ENCODE data around the gene DENND1A. TPM values are rescaled to one million over a fixed set of nuclear protein-coding genes. Genes with fewer than 3 reads are reported as not detected.

The DENND1A gene
- polyA plus RNA-seq, 1 experiment: 16.2 TPM

DNA sequence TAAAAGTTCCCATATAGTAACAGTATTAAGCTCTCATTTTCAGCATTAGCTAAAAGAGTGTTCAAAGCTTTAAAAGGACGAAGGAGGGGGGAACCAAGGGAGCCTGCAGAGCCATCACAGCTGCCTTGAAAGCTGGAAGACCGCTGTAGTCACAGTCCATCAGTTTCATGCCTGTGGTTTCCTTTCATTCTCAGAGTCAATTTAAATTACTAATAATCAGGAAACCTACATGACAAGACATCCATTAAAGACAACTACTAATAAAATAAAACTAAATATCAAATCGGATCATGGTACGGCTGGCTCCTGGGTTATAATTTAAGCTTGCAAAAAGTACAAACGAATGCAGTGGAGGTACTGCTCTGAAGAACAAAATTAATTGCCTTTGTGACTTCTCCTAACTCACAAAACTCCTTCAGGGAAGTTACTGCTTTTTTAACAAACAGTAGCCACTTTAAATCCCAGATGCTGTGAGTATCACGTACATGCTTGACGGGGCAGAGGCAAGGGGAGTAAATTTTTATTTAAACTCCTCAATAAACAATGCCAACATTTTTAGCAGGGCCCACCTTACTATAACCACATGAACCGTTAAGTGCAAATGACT is 213.5 kb downstream of the DENND1A start:
- Histone ChIP-seq H3K4me3 (ENCODE audit: low read depth, low read length) (no peak overlapping the region), H3K9me3 (ENCODE audit: control insufficient read depth, insufficient read depth, low read length) (no peaks in the 10 kb centered on the region), H3K27me3 (ENCODE audit: control insufficient read depth, insufficient read depth, low read length) (no peaks in the 10 kb centered on the region), H3K27ac (ENCODE audit: low read depth, low read length) (no peak overlapping the region)
- ChIA-PET CTCF (interaction anchor here (0.9 kb wide), 1 partner anchor 8 kb away, joined by 3 read pairs; no protein-coding TSS in a partner anchor), POLR2A (no interaction called here)
- TF ChIP-seq, protein P1, sequence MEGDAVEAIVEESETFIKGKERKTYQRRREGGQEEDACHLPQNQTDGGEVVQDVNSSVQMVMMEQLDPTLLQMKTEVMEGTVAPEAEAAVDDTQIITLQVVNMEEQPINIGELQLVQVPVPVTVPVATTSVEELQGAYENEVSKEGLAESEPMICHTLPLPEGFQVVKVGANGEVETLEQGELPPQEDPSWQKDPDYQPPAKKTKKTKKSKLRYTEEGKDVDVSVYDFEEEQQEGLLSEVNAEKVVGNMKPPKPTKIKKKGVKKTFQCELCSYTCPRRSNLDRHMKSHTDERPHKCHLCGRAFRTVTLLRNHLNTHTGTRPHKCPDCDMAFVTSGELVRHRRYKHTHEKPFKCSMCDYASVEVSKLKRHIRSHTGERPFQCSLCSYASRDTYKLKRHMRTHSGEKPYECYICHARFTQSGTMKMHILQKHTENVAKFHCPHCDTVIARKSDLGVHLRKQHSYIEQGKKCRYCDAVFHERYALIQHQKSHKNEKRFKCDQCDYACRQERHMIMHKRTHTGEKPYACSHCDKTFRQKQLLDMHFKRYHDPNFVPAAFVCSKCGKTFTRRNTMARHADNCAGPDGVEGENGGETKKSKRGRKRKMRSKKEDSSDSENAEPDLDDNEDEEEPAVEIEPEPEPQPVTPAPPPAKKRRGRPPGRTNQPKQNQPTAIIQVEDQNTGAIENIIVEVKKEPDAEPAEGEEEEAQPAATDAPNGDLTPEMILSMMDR (IDR thresholded peaks at IDR 0.05; ENCODE audit: low read depth, low read length): no peak
- no peak for DNase-seq (ENCODE audit: low read depth, low spot score)

DNA sequence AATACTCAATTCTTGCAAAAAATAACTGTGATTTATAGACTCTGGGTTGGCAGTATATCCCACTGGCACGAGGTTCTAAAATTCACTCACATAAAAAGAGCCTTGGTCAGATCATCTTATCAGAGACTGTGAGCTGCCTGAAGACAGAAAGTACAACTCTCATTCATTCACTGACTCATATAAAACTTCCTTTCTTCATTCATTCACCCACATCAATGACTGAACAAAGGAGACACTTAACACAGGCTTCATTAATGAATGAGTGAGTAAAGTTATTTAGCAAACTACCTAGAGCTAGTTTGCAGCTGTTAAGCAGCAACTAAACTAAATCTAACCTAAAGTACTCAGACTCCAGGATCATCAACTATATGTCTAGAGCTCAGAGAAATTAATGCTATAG is 214.7 kb downstream of the DENND1A start:
- Histone ChIP-seq H3K9me3 (ENCODE audit: control insufficient read depth, insufficient read depth, low read length) (no peaks in the 10 kb centered on the region), H3K4me3 (ENCODE audit: low read depth, low read length) (no peak overlapping the region), H3K27me3 (ENCODE audit: control insufficient read depth, insufficient read depth, low read length) (no peaks in the 10 kb centered on the region), H3K27ac (ENCODE audit: low read depth, low read length) (no peak overlapping the region)
- TF ChIP-seq, protein P1 (IDR thresholded peaks at IDR 0.05; ENCODE audit: low read depth, low read length): no peak
- ChIA-PET CTCF (interaction anchor here (1.0 kb wide), 1 partner anchor 9 kb away, joined by 4 read pairs; no protein-coding TSS in a partner anchor), POLR2A (no interaction called here)
- no peak for DNase-seq (ENCODE audit: low read depth, low spot score)

DNA sequence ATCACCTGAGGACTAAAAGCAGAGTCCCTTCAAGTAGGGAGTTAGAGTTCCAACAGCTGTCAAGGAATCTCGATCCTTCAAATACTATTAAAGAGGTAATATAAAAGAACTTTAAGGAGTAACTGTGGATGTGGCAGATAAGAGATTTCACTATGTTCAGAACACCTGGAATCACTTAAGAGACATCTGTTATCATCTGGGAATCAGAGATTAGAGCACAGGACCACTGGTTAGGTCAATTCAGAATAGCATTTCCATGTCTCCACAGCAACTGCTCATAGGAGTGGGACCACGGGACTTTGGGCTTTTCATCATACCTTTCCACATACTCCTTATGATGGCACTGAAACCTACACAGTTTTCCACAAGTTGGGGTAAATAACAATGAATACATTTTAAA is 216.6 kb downstream of the DENND1A start:
- ChIA-PET POLR2A (no interaction called here), CTCF (no interaction called here)
- Histone ChIP-seq H3K27me3 (ENCODE audit: control insufficient read depth, insufficient read depth, low read length) (no peaks in the 10 kb centered on the region), H3K27ac (ENCODE audit: low read depth, low read length) (no peak overlapping the region), H3K9me3 (ENCODE audit: control insufficient read depth, insufficient read depth, low read length) (no peaks in the 10 kb centered on the region), H3K4me3 (ENCODE audit: low read depth, low read length) (no peak overlapping the region)
- DNase-seq (ENCODE audit: low read depth, low spot score): no peak
- TF ChIP-seq, protein P1 (IDR thresholded peaks at IDR 0.05; ENCODE audit: low read depth, low read length): no peak

DNA sequence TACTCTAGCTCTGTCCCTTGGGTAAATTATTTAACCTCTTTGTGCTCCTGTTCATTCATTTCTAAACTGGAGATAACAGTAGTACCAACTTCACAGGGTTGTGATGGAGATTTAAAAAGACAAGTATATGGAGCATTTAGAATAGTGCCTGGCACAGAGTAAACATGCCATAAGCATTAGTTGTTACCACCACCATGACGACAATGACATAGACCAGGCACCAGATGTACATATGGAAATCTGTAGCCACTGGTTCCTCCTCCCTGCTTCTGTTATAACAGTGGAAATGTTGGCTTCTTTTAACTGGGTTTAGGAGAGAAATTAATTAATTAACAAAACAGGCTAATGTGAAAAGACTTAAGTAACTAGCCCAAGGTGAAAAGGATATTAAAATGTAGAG is 217.5 kb downstream of the DENND1A start:
- Histone ChIP-seq H3K4me3 (ENCODE audit: low read depth, low read length) (no peak overlapping the region), H3K27me3 (ENCODE audit: control insufficient read depth, insufficient read depth, low read length) (no peaks in the 10 kb centered on the region), H3K27ac (ENCODE audit: low read depth, low read length) (no peak overlapping the region), H3K9me3 (ENCODE audit: control insufficient read depth, insufficient read depth, low read length) (no peaks in the 10 kb centered on the region)
- DNase-seq (ENCODE audit: low read depth, low spot score): no peak
- POLR2A ChIA-PET: no interaction called here
- CTCF ChIA-PET: no interaction called here
- TF ChIP-seq, protein P1 (IDR thresholded peaks at IDR 0.05; ENCODE audit: low read depth, low read length): no peak

DNA sequence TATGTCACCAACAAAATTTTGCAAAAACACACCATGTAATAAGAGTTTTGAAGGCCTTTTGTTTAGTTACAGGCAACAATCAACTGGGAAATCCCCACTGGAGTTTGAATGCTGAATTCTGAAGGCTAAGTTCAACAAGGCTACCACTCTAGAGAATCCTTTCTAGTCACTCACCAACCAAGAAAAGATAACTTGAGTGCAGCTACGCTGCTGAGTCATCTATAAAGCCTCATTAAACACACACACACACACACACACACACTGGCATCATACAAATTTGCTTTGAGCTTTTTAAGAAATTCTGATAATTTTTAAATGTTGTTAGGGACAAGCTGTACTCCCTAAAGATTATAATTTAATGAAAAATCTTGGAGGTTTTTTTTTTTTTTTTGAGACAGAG is 219.6 kb downstream of the DENND1A start:
- Histone ChIP-seq H3K4me3 (ENCODE audit: low read depth, low read length) (no peak overlapping the region), H3K9me3 (ENCODE audit: control insufficient read depth, insufficient read depth, low read length) (no peaks in the 10 kb centered on the region), H3K27ac (ENCODE audit: low read depth, low read length) (no peak overlapping the region), H3K27me3 (ENCODE audit: control insufficient read depth, insufficient read depth, low read length) (no peaks in the 10 kb centered on the region)
- ChIA-PET POLR2A (interaction anchor here (0.6 kb wide), 1 partner anchor 232 kb away, joined by 3 read pairs; no protein-coding TSS in a partner anchor), CTCF (interaction anchor here (0.7 kb wide), 1 partner anchor 185 kb away, joined by 14 read pairs; no protein-coding TSS in a partner anchor)
- TF ChIP-seq, protein P1 (IDR thresholded peaks at IDR 0.05; ENCODE audit: low read depth, low read length): no peak
- peak; percentile 55 for DNase-seq (ENCODE audit: low read depth, low spot score)
